Pancreas (tissue), 10 donors: ENCODE data around the gene SH3BP2. TPM values are rescaled to one million over a fixed set of nuclear protein-coding genes. Genes with fewer than 3 reads are reported as not detected.

Experiments
- ATAC-seq, 4 donors: fragments of 200-7000 bp; cut with Tn5 transposase; one replicate each; pipeline versions ENCODE4 v1.8.0 to v1.9.1; 2020; ENCODE audit warnings: mild to moderate bottlenecking in 4 of 4, moderate library complexity in 4 of 4
- DNase-seq, 6 donors: peaks; one replicate each; pipeline ENCODE4 v3.0.0-alpha.2; 2020
- FAIRE-seq: peaks from 2 replicates; lab custom pipeline; 2012; peaks lifted over from hg19 to GRCh38; lab: Jason Lieb, UNC
- H3K27ac ChIP-seq, 4 donors: fragments of 200-600 bp; sonication (generic); 1 replicate in 3 of 4; 2 replicates in 1 of 4; pipeline versions ENCODE4 v1.5.0 to v1.8.0; 2020
- H3K27me3 ChIP-seq, 4 donors: fragments of 200-600 bp; one replicate each; pipeline ENCODE4 v1.8.0; 2021
- H3K36me3 ChIP-seq, 3 donors: fragments of 200-600 bp; sonication (generic) in 1 of 3; one replicate each; pipeline versions ENCODE4 v1.5.0 to v1.8.0; 2020 to 2021
- H3K4me1 ChIP-seq, 3 donors: fragments of 200-600 bp; one replicate each; pipeline ENCODE4 v1.8.0; 2021
- H3K4me3 ChIP-seq, 4 donors: fragments of 200-600 bp; sonication (generic) in 2 of 4; one replicate each; pipeline versions ENCODE4 v1.5.0 to v1.8.0; 2020 to 2021
- H3K9me3 ChIP-seq, 4 donors: fragments of 200-600 bp; one replicate each; pipeline ENCODE4 v1.8.0; 2021
- WGBS, 2 donors: extraction: QIAGEN DNeasy Blood & Tissue Kit; methylation state at CpG; one replicate each; pipeline ENCODE4 v1.1.7; 2013; 5-methylcytosine and 5-hydroxymethylcytosine counted together
- intact Hi-C, 3 donors: fragments of 100-400 bp; cut with DNase I; formaldehyde crosslinking; loops; one replicate each; pipeline versions ENCODE4 v1.11.1 to v1.14.2; 2022
- polyA plus RNA-seq, 2 donors: library from polyadenylated mRNA; stranded (reverse); fragments of 200-250 nt; gene quantifications; one replicate each; pipeline ENCODE4 v1.2.3, GENCODE V29; 2013
- total RNA-seq, 6 donors: library from RNA; stranded (reverse); fragmentation: NEBNext Ultra II Directional in 4 of 6; extraction: Animal tissue kit (Norgen Biotek cat#: 25700) in 4 of 6; gene quantifications; one replicate each; pipeline versions ENCODE4 v1.2.1 to v1.2.4, GENCODE V29; 2021 to 2023
- TF ChIP-seq, protein P1 (sequence below), 4 donors: fragments of 200-600 bp; sonication (generic) in 3 of 4; IDR thresholded peaks; one replicate each; pipeline versions ENCODE4 v1.5.0 to v1.8.0; 2021; ENCODE audit warnings: antibody characterized with exemption in 4 of 4
- donor health status: healthy with polysubstance abuse.
- donor health status: DM: no; HTN: no; CAD: no; lungs with moderate emphysema.
- donor health status: DM: no; HTN: no; CAD: no.
- donor health status: control.
- donor health status: control.
- donor health status: Bipolar disorder and iron deficiency.
- donor health status: DM: yes; HTN: yes; CAD: no.
- donor health status: DM: no; HTN: no; CAD: no.
- donor health status: DM: no; HTN: no; CAD: no.
- donor health status: DM: yes; HTN: yes; CAD: no.

The SH3BP2 gene
- total and polyA plus RNA-seq, 8 donors = 12.3 to 56.5 (median 27.0) TPM

- Histone ChIP-seq H3K9me3 (no peaks in the 10 kb centered on the region), H3K27ac (peak overlapping the region in 1 of 4 donors; percentile 2), H3K36me3 (no peaks in the 10 kb centered on the region), H3K27me3 (no peaks in the 10 kb centered on the region), H3K4me1 (peaks cover 0 to 11% (median 0%) of the 10 kb centered on the region in 3 donors), H3K4me3 (no peak overlapping the region)
- FAIRE-seq (no peak), ATAC-seq (peak; percentile 57 to 80 (median 66)), DNase-seq (peak in 3 of 6 donors; percentile 30 to 47 (median 33))
- TF ChIP-seq, protein P1, sequence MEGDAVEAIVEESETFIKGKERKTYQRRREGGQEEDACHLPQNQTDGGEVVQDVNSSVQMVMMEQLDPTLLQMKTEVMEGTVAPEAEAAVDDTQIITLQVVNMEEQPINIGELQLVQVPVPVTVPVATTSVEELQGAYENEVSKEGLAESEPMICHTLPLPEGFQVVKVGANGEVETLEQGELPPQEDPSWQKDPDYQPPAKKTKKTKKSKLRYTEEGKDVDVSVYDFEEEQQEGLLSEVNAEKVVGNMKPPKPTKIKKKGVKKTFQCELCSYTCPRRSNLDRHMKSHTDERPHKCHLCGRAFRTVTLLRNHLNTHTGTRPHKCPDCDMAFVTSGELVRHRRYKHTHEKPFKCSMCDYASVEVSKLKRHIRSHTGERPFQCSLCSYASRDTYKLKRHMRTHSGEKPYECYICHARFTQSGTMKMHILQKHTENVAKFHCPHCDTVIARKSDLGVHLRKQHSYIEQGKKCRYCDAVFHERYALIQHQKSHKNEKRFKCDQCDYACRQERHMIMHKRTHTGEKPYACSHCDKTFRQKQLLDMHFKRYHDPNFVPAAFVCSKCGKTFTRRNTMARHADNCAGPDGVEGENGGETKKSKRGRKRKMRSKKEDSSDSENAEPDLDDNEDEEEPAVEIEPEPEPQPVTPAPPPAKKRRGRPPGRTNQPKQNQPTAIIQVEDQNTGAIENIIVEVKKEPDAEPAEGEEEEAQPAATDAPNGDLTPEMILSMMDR (IDR thresholded peaks at IDR 0.05) = no peak
- intact Hi-C loops = no loop called here
- 50 to 51% methylated on average over 4 of the region's 4 CpGs for WGBS, 2 donors
Observed at GRCh38 chr4:2785613-2786012, 7.3 kb upstream of the SH3BP2 start.

DNA sequence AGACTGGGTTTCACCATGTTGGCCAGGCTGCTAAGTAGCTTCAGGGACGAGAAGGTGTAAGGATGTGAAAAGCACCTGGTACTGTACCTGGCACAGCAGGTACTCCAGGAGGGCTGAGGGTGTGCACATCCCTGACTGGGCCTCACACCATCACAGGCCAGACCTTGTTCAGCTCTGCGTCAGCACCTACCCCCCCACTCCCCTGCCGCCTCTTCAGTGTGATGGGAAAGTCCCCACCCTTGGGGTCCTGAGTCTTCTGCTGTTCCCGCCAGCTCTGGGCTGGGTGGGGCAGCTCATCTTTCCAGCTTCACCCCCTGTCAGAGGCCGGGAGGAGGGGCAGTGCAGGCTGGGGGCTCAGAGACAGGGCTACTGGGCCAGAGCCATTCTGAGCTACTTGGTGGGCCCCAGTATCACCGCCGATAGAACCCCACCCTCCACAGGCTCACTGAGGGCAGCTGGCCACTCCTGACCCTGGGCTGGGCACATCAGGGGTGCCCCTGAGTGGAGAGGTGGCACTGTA is 6.7 kb upstream of the SH3BP2 start:
- intact Hi-C loops = no loop called here
- FAIRE-seq (no peak), ATAC-seq (no peak), DNase-seq (peak in 2 of 6 donors; percentile 44 to 56)
- Histone ChIP-seq H3K36me3 (no peaks in the 10 kb centered on the region), H3K27ac (no peak overlapping the region), H3K4me3 (no peak overlapping the region), H3K27me3 (no peaks in the 10 kb centered on the region), H3K4me1 (peaks cover 0 to 12% (median 0%) of the 10 kb centered on the region in 3 donors), H3K9me3 (no peaks in the 10 kb centered on the region)
- WGBS, 2 donors = 89 to 94% methylated on average over 7 of the region's 7 CpGs
- TF ChIP-seq, protein P1 (IDR thresholded peaks at IDR 0.05) = no peak

- no peak overlapping the region for H3K4me3 ChIP-seq
- H3K27me3 ChIP-seq = no peaks in the 10 kb centered on the region
- intact Hi-C loops = no loop called here
- FAIRE-seq (no peak), ATAC-seq (no peak), DNase-seq (peak in 2 of 6 donors; percentile 50 to 70)
- no peaks in the 10 kb centered on the region for H3K36me3 ChIP-seq
- TF ChIP-seq, protein P1 (IDR thresholded peaks at IDR 0.05) = no peak
- no peaks in the 10 kb centered on the region for H3K9me3 ChIP-seq
- H3K4me1 ChIP-seq = peaks cover 0 to 18% (median 0%) of the 10 kb centered on the region in 3 donors
- H3K27ac ChIP-seq = no peak overlapping the region
- WGBS, 2 donors = 93 to 96% methylated on average over 9 of the region's 9 CpGs
Observed at GRCh38 chr4:2786794-2787229, 6.1 kb upstream of the SH3BP2 start.

- TF ChIP-seq, protein P1 (IDR thresholded peaks at IDR 0.05) = no peak
- FAIRE-seq (no peak), DNase-seq (peak in 2 of 6 donors; percentile 57 to 69), ATAC-seq (peak in 2 of 4 donors; percentile 13 to 20)
- H3K9me3 ChIP-seq = no peaks in the 10 kb centered on the region
- peaks cover 0 to 23% (median 0%) of the 10 kb centered on the region in 3 donors for H3K4me1 ChIP-seq
- H3K27ac ChIP-seq = peak overlapping the region in 1 of 4 donors; percentile 33
- 73 to 81% methylated on average over 18 of the region's 18 CpGs for WGBS, 2 donors
- H3K27me3 ChIP-seq = no peaks in the 10 kb centered on the region
- intact Hi-C loops = no loop called here
- H3K4me3 ChIP-seq = no peak overlapping the region
- no peaks in the 10 kb centered on the region for H3K36me3 ChIP-seq
Observed at GRCh38 chr4:2787230-2788100, 5.4 kb upstream of the SH3BP2 start.
